DND-41 (cell line): ENCODE results near the gene PDE4B.

Experiments
- ATAC-seq: fragments of 200-7000 bp; cut with Tn5 transposase; 3 replicates; pipeline ENCODE4 v1.9.1; 2021; ENCODE audit warnings: low read depth; ENCODE audit not compliant: insufficient read depth
- DNase-seq: peaks from one replicate; pipeline ENCODE4 v3.0.0-alpha.2; 2020
- H2AFZ ChIP-seq: 2 replicates; pipeline ENCODE4 v1.6.0; 2012; ENCODE audit warnings: low read depth, low read length
- H3K27ac ChIP-seq: 2 replicates; pipeline ENCODE4 v1.5.1; 2012; ENCODE audit warnings: low read length, inconsistent platforms
- H3K27me3 ChIP-seq: fragments of 200-600 bp; sonication (generic); 2 replicates; pipeline ENCODE4 v1.6.0; 2012; ENCODE audit warnings: low read length, mild to moderate bottlenecking, inconsistent platforms; ENCODE audit not compliant: insufficient read depth, poor library complexity
- H3K36me3 ChIP-seq: 2 replicates; pipeline ENCODE4 v1.5.1; 2012; ENCODE audit warnings: low read length, inconsistent platforms; ENCODE audit not compliant: insufficient read depth
- H3K4me1 ChIP-seq: 2 replicates; pipeline ENCODE4 v1.5.1; 2012; ENCODE audit warnings: mild to moderate bottlenecking, low read length; ENCODE audit not compliant: insufficient read depth
- H3K4me2 ChIP-seq: 2 replicates; pipeline ENCODE4 v1.6.0; 2012; ENCODE audit warnings: mild to moderate bottlenecking, moderate library complexity, low read length, inconsistent platforms; ENCODE audit not compliant: insufficient read depth
- H3K4me3 ChIP-seq, 2 experiments: fragments of 200-600 bp in 1 of 2; shearing (Covaris generic) in 1 of 2; 2 replicates each; pipeline ENCODE4 v1.5.1; 2012 to 2016; ENCODE audit warnings: inconsistent platforms in 2 of 2, low read length in 2 of 2, mild to moderate bottlenecking in 2 of 2, low read depth in 1 of 2, moderate library complexity in 1 of 2
- H3K79me2 ChIP-seq: 2 replicates; pipeline ENCODE4 v1.6.0; 2012; ENCODE audit warnings: low read length, inconsistent platforms; ENCODE audit not compliant: insufficient read depth
- H3K9ac ChIP-seq: 2 replicates; pipeline ENCODE4 v1.6.0; 2012; ENCODE audit warnings: low read depth, mild to moderate bottlenecking, inconsistent platforms, low read length, moderate library complexity
- H3K9me3 ChIP-seq: 2 replicates; pipeline ENCODE4 v1.5.1; 2012; ENCODE audit warnings: low read length, moderate library complexity, mild to moderate bottlenecking, inconsistent platforms; ENCODE audit not compliant: insufficient read depth, severe bottlenecking
- H4K20me1 ChIP-seq: 2 replicates; pipeline ENCODE4 v1.6.0; 2012; ENCODE audit warnings: low read length; ENCODE audit not compliant: insufficient read depth
- EZH2 ChIP-seq: IDR thresholded peaks from 3 replicates; pipeline ENCODE4 v1.6.1; 2012; ENCODE audit warnings: borderline replicate concordance, low read depth, mild to moderate bottlenecking, moderate library complexity, low read length, inconsistent platforms; ENCODE audit not compliant: severe bottlenecking
- TF ChIP-seq, protein P1 (sequence below): IDR thresholded peaks from 2 replicates; pipeline ENCODE4 v1.5.1; 2012; ENCODE audit warnings: borderline replicate concordance, low read length, moderate library complexity, mild to moderate bottlenecking; ENCODE audit not compliant: poor library complexity, severe bottlenecking; ENCODE audit errors: extremely low read depth

PDE4B gene

DNA sequence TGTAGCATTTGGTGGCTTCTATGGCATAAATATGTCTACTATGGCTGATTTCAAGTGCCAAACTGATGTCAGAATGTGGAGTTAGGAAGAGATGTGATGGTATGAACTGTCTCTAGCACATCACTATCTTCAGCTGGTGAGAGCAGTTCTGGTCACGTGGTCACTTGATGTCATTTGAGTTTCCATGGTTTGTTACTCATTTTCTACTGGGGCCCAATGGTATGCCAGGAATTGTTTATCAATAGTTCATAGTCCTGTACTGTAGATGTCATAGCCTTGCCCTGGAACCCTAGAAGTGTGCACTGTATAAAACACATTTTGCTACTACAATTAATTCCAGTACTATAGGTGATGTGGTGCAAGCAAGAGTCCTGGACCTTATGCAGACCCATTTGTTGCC is 153.7 kb downstream of the PDE4B start:
- Histone ChIP-seq H3K9me3 (no peaks in the 10 kb centered on the region), H2AFZ (no peak overlapping the region), H4K20me1 (no peaks in the 10 kb centered on the region), H3K4me1 (no peaks in the 10 kb centered on the region), H3K79me2 (no peaks in the 10 kb centered on the region), H3K4me3 (no peak overlapping the region), H3K27ac (no peak overlapping the region), H3K36me3 (no peaks in the 10 kb centered on the region), H3K27me3 (no peaks in the 10 kb centered on the region), H3K9ac (no peak overlapping the region), H3K4me2 (no peak overlapping the region)
- no peak for ATAC-seq
- no peak for TF ChIP-seq EZH2
- TF ChIP-seq, protein P1, sequence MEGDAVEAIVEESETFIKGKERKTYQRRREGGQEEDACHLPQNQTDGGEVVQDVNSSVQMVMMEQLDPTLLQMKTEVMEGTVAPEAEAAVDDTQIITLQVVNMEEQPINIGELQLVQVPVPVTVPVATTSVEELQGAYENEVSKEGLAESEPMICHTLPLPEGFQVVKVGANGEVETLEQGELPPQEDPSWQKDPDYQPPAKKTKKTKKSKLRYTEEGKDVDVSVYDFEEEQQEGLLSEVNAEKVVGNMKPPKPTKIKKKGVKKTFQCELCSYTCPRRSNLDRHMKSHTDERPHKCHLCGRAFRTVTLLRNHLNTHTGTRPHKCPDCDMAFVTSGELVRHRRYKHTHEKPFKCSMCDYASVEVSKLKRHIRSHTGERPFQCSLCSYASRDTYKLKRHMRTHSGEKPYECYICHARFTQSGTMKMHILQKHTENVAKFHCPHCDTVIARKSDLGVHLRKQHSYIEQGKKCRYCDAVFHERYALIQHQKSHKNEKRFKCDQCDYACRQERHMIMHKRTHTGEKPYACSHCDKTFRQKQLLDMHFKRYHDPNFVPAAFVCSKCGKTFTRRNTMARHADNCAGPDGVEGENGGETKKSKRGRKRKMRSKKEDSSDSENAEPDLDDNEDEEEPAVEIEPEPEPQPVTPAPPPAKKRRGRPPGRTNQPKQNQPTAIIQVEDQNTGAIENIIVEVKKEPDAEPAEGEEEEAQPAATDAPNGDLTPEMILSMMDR = no peak
- DNase-seq = no peak

- H3K27ac ChIP-seq = no peak overlapping the region
- TF ChIP-seq, protein P1 = no peak
- TF ChIP-seq EZH2 = no peak
- no peak overlapping the region for H3K4me2 ChIP-seq
- no peaks in the 10 kb centered on the region for H3K27me3 ChIP-seq
- ATAC-seq (no peak), DNase-seq (no peak)
- H3K9me3 ChIP-seq = no peaks in the 10 kb centered on the region
- H4K20me1 ChIP-seq = no peaks in the 10 kb centered on the region
- no peaks in the 10 kb centered on the region for H3K79me2 ChIP-seq
- no peaks in the 10 kb centered on the region for H3K4me1 ChIP-seq
- no peak overlapping the region for H2AFZ ChIP-seq
- H3K36me3 ChIP-seq = no peaks in the 10 kb centered on the region
- H3K4me3 ChIP-seq = no peak overlapping the region
- H3K9ac ChIP-seq = no peak overlapping the region
These were observed 154.3 kb downstream of the PDE4B start for GRCh38 chr1:65946960-65947359.

GRCh38 chr1:65948609-65949229 is 156.0 kb downstream of the PDE4B start:
- no peak overlapping the region for H3K4me2 ChIP-seq
- no peaks in the 10 kb centered on the region for H3K79me2 ChIP-seq
- H3K4me1 ChIP-seq = no peaks in the 10 kb centered on the region
- no peaks in the 10 kb centered on the region for H4K20me1 ChIP-seq
- no peak overlapping the region for H3K4me3 ChIP-seq
- no peaks in the 10 kb centered on the region for H3K36me3 ChIP-seq
- no peak for DNase-seq
- TF ChIP-seq EZH2 = no peak
- TF ChIP-seq, protein P1 = no peak
- no peak overlapping the region for H3K27ac ChIP-seq
- H3K9ac ChIP-seq = no peak overlapping the region
- no peak overlapping the region for H2AFZ ChIP-seq
- H3K9me3 ChIP-seq = no peaks in the 10 kb centered on the region
- H3K27me3 ChIP-seq = no peaks in the 10 kb centered on the region
- ATAC-seq = no peak
